Fibroblast of mammary gland (primary cell): ENCODE results near the gene PDE9A.

Experiments
- DNase-seq: peaks from one replicate; pipeline ENCODE4 v3.0.0-alpha.2; 2010; ENCODE audit warnings: low read depth
- H3K4me3 ChIP-seq: 2 replicates; pipeline ENCODE4 v1.5.1; 2011; ENCODE audit warnings: low read depth, mild to moderate bottlenecking, low read length, moderate library complexity; ENCODE audit not compliant: control insufficient read depth
- TF ChIP-seq, protein P1 (sequence below): conservative IDR thresholded peaks from 2 replicates; pipeline ENCODE4 v1.5.1; 2011; ENCODE audit warnings: low read depth, low read length, inconsistent platforms; ENCODE audit not compliant: control insufficient read depth, insufficient read depth

PDE9A gene

GRCh38 chr21:42648606-42649005, 4.8 kb upstream of the PDE9A start:
- no peak for DNase-seq
- TF ChIP-seq, protein P1, sequence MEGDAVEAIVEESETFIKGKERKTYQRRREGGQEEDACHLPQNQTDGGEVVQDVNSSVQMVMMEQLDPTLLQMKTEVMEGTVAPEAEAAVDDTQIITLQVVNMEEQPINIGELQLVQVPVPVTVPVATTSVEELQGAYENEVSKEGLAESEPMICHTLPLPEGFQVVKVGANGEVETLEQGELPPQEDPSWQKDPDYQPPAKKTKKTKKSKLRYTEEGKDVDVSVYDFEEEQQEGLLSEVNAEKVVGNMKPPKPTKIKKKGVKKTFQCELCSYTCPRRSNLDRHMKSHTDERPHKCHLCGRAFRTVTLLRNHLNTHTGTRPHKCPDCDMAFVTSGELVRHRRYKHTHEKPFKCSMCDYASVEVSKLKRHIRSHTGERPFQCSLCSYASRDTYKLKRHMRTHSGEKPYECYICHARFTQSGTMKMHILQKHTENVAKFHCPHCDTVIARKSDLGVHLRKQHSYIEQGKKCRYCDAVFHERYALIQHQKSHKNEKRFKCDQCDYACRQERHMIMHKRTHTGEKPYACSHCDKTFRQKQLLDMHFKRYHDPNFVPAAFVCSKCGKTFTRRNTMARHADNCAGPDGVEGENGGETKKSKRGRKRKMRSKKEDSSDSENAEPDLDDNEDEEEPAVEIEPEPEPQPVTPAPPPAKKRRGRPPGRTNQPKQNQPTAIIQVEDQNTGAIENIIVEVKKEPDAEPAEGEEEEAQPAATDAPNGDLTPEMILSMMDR: no peak
- no peak overlapping the region for H3K4me3 ChIP-seq

GRCh38 chr21:42649122-42650032, 4.0 kb upstream of the PDE9A start:
- H3K4me3 ChIP-seq: no peak overlapping the region
- TF ChIP-seq, protein P1: no peak
- DNase-seq: no peak

DNA sequence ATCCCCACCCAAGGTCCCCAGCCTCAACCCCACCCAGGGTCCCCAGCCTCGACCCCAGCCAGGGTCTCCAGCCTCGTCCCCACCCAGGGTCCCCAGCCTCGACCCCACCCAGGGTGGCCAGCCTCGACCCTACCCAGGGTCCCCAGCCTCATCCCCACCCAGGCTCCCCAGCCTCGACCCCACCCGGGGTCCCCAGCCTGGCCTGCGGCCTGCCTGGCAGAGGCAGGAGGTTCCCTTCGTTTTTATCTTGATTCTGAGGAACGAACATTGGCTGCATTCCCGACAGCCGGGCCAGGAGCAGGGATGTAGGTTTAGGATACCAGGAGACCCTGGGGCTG, 3.4 kb upstream of the PDE9A start:
- H3K4me3 ChIP-seq: no peak overlapping the region
- DNase-seq: no peak
- TF ChIP-seq, protein P1: no peak

DNA sequence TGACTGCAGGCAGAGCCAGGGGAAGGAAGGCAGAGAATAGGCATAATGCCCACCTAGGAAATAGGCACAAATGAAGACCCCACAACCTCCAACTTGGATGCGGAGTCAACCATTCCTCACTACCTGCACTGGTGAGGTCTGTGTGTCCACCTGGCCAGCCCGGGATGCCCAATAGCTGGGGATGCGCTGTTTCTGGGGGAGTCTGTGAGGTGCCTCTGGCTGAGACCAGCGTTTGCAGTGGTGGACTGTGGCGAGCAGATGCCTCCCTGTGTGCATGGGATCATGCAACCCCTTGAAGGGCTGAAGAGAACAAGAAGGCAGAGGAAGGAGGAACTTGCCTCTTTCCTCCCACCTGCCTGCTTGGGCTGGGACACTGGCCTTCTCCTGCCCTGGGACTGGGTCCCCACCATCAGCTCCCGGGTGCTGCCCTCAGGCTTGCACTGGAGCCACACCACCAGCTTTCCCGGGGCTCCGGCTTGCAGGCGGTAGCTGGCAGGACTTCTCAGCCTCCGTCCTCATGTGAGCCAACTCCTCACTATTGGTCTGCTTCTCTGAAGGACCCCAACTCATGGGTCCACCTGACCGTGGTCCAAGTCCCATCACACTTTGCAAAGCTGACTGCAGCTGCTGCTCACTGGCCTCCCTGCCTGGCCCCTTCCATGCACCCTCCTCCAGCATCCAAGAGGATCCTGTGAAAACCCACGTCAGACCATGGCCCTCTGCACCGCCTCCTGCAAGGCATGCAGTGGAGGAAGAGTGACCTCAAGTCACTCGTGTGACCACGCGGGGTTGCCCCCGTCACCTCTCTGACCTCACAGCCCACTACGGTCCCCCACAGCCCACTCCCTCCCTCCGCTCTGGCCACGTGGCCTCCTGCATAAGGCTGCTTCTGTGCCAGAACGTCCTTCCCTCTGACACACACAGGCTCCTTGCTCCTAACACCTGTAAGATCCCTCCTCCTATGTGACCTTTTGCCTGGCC, 2.7 kb upstream of the PDE9A start:
- H3K4me3 ChIP-seq: no peak overlapping the region
- TF ChIP-seq, protein P1: no peak
- no peak for DNase-seq

GRCh38 chr21:42651515-42652401, 1.7 kb upstream of the PDE9A start:
- DNase-seq: no peak
- no peak overlapping the region for H3K4me3 ChIP-seq
- TF ChIP-seq, protein P1: no peak
